HG03175 (cell line): ENCODE measurements around the gene THSD4.
"Not testable (repeated sequence)": the region's sequence is repeated elsewhere in the genome, so short reads cannot be mapped to it uniquely, and the experiment has no call there.

Source experiments
- ATAC-seq: cut with Tn5 transposase; IDR thresholded peaks from one replicate; pipeline ENCODE4 v1.9.1; 2021; ENCODE audit warnings: mild to moderate bottlenecking, moderate library complexity; ENCODE audit not compliant: unreplicated experiment

Gene THSD4

DNA sequence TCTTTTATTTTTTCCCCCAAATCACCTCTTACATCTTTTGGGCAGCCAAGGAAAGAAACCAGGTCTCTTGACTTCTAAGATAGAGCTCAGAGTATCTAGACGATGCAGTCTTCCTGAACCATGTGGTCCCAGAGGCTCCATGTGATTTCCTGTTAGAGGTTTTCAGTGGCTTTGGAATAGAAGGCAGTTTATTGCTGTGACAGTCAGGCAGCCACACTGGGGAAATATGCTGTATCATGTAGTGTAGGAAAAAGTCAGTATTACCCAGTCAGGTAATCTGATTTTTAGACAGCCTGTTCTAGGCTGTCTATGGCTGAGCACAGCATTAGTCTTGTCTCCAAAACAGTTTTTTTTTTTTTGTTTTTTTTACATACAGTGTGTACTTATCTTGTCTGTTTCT is 294.3 kb downstream of the THSD4 start:
- no peak for ATAC-seq

- no peak for ATAC-seq
Observed at GRCh38 chr15:71410347-71410746, 295.1 kb downstream of the THSD4 start.

DNA sequence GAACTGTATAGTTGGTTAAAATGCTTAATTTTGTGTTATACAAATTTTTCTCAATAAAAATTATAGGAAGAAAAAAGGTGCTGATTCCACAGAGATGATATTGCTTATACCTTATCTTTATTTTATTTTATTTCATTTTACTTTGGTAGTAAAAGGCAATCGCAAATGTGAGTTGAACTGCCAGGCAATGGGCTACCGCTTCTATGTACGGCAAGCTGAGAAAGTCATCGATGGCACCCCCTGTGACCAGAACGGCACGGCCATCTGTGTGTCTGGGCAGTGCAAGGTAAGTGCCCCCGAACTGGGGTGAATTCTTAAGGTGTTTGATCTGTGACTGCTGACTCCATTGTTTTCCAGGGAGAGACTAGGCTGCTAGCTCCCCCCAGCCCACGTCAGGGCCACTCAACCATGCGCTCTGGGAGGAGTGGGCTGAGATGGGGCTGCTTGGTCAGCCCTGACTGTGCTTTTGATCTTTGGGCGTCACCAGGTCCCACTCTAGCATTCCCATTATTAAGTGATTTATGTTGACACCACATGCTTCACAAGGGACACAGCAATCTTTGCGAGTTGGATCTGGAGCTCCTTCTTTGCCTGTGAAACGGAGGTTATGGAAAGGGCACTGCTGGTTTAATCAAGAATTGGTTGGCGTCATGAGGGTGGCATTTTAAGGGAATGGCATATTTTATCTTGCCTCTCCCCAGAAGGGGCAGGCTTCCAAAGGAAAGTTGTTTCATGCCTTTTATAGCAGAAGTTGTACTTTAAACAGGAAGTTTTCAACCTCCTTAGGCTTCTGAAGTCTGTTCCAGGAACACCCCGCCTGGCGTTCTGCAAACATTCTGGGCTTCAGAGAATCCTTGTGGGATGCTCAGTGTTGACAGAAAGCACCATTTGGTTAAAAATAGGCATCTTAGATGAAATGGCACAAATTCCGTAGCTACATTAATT is 296.5 kb downstream of the THSD4 start:
- no peak for ATAC-seq

- no peak for ATAC-seq
Observed at GRCh38 chr15:71413419-71413818, 298.1 kb downstream of the THSD4 start.

DNA sequence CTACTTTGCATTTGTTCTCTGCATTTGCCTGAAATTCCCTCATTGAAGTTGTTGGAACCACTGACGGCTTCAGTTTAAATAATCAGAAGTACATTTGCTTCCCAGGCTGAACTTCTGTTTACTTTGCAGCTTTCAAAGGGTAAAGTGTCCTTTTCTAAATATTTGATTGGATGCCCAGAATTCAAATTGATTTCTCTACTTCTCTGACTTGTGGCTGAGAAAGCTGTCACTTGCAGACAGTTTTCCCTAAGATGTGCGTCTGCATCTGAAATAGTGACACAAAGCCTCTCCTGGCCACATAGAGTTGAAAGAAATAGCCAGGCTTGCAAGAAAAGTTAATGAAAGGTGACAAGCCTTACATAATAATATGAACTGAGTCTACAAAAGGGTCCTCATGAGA is 299.6 kb downstream of the THSD4 start:
- ATAC-seq, result no peak

- ATAC-seq, result no peak
Observed at GRCh38 chr15:71422530-71423259, 307.4 kb downstream of the THSD4 start.

GRCh38 chr15:71424765-71425164 is 309.5 kb downstream of the THSD4 start:
- ATAC-seq, result no peak

GRCh38 chr15:71425388-71425787 is 310.1 kb downstream of the THSD4 start:
- no peak for ATAC-seq

GRCh38 chr15:71426792-71427191 is 311.5 kb downstream of the THSD4 start:
- ATAC-seq, result no peak

- no peak for ATAC-seq
Observed at GRCh38 chr15:71430782-71431181, 315.5 kb downstream of the THSD4 start.

- no peak for ATAC-seq
Observed at GRCh38 chr15:71431343-71432336, 316.4 kb downstream of the THSD4 start.

GRCh38 chr15:71433402-71433801 is 318.1 kb downstream of the THSD4 start:
- no peak for ATAC-seq

DNA sequence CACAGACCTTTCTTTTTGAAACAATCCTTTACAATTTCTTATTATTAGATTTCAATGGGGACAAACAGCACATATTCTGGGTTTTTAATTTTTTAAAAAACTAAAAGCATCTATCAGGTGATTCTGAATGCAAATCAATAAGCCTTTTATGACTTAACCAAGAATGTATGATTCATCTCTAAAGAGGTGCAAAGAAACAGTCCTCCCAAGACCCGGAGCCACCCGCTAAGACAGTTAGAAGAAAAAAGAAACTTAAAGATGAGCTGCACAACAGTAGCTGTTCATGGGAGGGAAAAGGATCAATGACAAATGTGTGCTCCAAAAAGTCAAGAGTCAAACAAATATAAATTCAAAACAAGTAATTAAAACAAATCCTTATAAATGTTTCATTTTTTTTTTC is 319.5 kb downstream of the THSD4 start:
- ATAC-seq, result no peak

DNA sequence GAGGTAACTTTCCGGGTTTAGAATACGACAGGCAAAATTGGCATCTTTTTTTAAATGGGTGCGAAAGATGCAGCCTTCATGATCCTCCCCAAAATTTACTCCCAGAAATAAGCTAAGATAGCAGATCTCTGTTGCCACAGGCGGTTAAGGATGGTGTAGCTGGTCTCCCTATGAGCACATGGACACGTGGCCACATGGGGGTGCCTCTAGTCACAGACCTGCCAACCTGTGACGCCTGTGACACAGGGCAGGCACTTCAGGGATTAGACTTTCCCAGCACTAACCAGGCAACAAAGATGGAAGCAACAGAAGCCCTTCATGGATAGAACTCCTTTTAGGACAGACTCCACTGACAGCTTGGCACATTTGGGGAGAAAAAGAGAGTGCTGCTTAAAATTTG is 320.3 kb downstream of the THSD4 start:
- ATAC-seq, result no peak

- no peak for ATAC-seq
Observed at GRCh38 chr15:71436854-71437253, 321.6 kb downstream of the THSD4 start.

GRCh38 chr15:71437404-71437803 is 322.1 kb downstream of the THSD4 start:
- no peak for ATAC-seq

- ATAC-seq, result no peak
Observed at GRCh38 chr15:71437919-71438318, 322.6 kb downstream of the THSD4 start.

- ATAC-seq, result not testable (repeated sequence)
Observed at GRCh38 chr15:71439478-71439877, 324.2 kb downstream of the THSD4 start.

DNA sequence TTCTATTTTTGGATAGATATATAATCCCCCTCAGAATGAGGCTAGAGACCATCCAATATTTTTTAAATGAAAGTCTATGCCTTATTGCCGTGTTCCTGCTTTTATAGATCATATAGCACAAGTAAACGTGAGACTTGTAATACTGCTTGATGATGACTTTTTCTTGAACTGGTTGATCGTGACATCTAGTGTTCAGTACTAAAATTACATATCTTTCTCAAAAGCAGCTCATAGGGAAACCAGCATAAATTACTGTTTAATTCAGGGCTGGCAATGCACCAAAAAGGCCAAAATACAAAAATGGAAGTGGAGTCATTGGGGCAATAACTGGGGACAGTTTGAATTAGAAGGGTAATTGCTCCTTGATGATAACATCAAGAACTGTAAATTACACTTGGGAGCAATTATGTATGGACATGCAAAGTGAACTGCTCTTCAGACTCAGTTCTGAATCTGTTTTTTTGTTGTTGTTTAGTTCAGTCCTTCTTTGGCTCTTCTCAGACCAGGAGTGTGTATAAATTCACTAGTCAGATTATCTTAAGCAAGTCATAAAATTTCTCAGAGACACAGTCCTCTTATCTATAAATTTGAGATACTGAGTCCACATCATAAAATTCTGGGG is 325.3 kb downstream of the THSD4 start:
- no peak for ATAC-seq

DNA sequence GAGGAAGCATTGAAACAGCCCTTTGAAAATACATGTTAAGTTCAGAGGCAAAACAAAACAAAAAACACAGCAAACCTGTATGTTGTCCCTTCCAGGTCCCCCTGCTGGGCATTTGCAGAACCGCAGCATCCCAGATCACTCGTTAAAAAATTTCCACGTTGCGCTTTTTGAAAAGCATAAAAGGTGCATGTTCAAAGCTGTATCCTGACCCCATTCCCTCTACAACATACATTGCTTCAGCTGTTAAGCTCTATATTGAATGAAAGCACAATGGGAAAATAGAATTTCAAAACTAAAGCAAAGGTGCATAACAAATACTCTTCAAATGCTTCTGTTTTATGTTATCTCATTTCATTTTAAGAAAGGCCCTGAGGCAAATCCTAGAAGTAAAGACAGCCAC is 328.3 kb downstream of the THSD4 start:
- no peak for ATAC-seq
